Fibroblast of the aortic adventitia (primary cell): ENCODE results near the gene TIPRL. TPM values are rescaled to one million over a fixed set of nuclear protein-coding genes. Genes with fewer than 3 reads are reported as not detected.
A peak's percentile ranks its signal among the peaks of the same experiment; 100 is the strongest.

ENCODE experiments used
- DNase-seq: peaks from one replicate; pipeline ENCODE4 v3.0.0-alpha.2; 2010; ENCODE audit warnings: low read depth
- H3K4me3 ChIP-seq: 2 replicates; pipeline ENCODE4 v1.5.1; 2011; ENCODE audit warnings: low read depth, mild to moderate bottlenecking, control low read depth, low read length, moderate library complexity
- total RNA-seq: library from RNA; depleted of rRNA; stranded (reverse); fragments of >200 nt; gene quantifications from 2 replicates; pipeline ENCODE4 v1.2.3, GENCODE V29; 2012; ENCODE audit warnings: low replicate concordance
- TF ChIP-seq, protein P1 (sequence below): IDR thresholded peaks from 2 replicates; pipeline ENCODE4 v1.5.1; 2011; ENCODE audit warnings: mild to moderate bottlenecking, low read length, control low read depth, inconsistent platforms; ENCODE audit not compliant: insufficient read depth

TIPRL gene
- total RNA-seq, 1 donor: 41.7 TPM

DNA sequence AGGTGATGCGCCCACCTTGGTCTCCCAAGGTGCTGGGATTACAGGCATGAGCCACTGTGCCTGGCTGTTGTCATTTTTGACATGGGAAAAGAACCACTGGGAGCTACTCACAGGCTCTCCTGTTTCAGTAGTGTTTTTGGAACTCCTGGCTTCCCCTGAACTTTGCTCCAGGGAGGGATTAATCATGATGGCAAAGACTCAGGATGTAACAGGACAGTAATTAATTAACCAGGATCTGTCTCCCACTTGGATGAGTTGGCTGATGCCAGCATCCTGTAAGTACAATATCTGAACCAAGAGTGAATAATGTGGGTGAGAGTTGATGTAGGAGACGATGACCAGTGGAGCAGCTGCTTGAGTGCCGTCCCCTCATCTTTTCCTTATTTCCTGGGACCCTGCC is 51.9 kb downstream of the TIPRL start:
- TF ChIP-seq, protein P1, sequence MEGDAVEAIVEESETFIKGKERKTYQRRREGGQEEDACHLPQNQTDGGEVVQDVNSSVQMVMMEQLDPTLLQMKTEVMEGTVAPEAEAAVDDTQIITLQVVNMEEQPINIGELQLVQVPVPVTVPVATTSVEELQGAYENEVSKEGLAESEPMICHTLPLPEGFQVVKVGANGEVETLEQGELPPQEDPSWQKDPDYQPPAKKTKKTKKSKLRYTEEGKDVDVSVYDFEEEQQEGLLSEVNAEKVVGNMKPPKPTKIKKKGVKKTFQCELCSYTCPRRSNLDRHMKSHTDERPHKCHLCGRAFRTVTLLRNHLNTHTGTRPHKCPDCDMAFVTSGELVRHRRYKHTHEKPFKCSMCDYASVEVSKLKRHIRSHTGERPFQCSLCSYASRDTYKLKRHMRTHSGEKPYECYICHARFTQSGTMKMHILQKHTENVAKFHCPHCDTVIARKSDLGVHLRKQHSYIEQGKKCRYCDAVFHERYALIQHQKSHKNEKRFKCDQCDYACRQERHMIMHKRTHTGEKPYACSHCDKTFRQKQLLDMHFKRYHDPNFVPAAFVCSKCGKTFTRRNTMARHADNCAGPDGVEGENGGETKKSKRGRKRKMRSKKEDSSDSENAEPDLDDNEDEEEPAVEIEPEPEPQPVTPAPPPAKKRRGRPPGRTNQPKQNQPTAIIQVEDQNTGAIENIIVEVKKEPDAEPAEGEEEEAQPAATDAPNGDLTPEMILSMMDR: no peak
- no peak overlapping the region for H3K4me3 ChIP-seq
- DNase-seq: no peak

- no peak overlapping the region for H3K4me3 ChIP-seq
- TF ChIP-seq, protein P1: peak; percentile 78
- DNase-seq: peak; percentile 54
Observed at GRCh38 chr1:168234846-168235547, 56.2 kb downstream of the TIPRL start.

DNA sequence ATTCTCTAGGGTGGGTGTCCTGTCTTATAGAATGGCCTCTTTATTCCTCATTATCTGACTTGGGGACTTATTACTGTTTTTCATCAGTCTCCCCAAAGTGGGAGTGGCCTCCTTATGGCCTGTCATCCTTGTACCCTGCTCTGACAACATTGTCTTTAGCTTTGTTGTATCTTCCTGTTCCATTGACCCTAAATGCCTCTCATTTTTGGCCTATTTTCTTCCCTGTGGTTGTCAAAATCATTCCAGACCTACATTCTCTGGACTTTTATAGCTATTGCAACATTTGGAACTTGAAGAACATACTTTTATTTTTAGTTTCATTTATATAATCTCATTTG is 56.8 kb downstream of the TIPRL start:
- no peak overlapping the region for H3K4me3 ChIP-seq
- DNase-seq: peak; percentile 59
- TF ChIP-seq, protein P1: no peak

- TF ChIP-seq, protein P1: no peak
- DNase-seq: no peak
- H3K4me3 ChIP-seq: no peak overlapping the region
Observed at GRCh38 chr1:168235937-168236336, 57.2 kb downstream of the TIPRL start.

DNA sequence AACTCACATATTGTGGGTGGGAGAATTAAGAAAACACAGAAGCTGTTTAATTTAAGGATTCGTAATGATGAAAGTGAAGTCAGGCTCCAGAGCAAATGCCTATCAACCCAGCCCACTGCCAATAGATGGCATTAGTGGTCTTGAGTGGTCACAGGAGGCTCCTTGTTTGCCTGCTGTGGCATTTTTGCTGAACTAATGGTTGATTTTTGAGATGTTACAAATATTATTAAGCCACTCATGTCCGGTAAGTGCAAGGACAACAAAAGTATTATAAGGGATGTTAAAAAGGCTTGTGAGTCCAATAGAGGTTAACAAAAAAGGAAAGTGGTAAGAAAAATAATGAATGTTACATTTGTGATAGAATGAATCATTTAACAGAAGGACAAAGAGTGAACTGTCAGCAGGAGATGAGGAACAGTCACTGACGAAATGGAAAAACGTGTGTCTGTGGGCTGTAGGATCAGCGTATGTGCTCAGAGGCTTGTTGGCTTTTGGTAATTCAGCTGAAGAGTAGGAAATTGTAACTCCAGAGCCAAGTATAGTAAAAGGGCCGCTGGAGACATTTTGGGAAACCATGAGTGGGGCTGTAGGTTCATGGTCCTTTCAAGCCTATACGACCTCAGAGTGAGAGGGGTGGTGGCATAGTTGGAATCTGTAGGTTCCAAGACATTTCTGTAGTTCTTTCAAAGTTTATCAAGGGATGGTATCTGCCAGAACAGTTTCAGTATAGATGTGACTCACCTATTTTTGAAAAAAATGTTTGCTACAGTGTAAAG is 58.3 kb downstream of the TIPRL start:
- TF ChIP-seq, protein P1: no peak
- no peak for DNase-seq
- no peak overlapping the region for H3K4me3 ChIP-seq

- DNase-seq: peak; percentile 43
- TF ChIP-seq, protein P1: no peak
- H3K4me3 ChIP-seq: no peak overlapping the region
Observed at GRCh38 chr1:168243198-168243597, 64.4 kb downstream of the TIPRL start.
